ENCODE results near the gene VAX1.
"Not testable (repeated sequence)": the region's sequence is repeated elsewhere in the genome, so short reads cannot be mapped to it uniquely, and the experiment has no call there.

The VAX1 gene

DNA sequence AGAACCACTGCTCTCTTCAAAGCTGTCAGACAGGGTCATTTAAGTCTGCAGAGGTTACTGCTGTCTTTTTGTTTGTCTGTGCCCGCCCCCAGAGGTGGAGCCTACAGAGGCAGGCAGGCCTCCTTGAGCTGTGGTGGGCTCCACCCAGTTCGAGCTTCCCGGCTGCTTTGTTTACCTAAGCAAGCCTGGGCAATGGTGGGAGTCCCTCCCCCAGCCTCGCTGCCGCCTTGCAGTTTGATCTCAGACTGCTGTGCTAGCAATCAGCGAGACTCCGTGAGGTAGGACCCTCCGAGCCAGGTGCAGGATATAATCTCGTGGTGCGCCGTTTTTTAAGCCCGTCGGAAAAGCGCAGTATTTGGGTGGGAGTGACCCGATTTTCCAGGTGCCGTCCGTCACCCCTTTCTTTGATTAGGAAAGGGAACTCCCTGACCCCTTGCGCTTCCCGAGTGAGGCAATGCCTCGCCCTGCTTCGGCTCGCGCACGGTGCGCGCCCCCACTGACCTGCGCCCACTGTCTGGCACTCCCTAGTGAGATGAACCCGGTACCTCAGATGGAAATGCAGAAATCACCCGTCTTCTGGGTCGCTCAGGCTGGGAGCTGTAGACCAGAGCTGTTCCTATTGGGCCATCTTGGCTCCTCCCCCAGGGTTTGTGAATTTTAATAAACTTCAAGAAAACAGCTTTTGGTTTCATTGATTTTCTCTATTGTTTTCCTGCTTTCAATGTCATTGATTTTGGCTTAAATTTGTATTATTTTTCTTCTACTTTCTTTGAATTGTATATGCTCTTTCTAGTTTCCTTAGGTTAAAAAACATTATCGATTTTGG, 53.4 kb downstream of the VAX1 start:
- DNase-seq (ENCODE audit: low read depth in 2 of 2, low spot score in 1 of 2), result not testable (repeated sequence)

Data from stimulated activated CD8-positive, alpha-beta memory T cell treated with anti-CD3 and anti-CD28 coated beads, Interleukin-4, amount 100 ng/mL, for 1 hour (primary cell).